ENCODE measurements around the gene SLC45A3. TPM values are rescaled to one million over a fixed set of nuclear protein-coding genes. Genes with fewer than 3 reads are reported as not detected.

Gene SLC45A3
- total and polyA plus RNA-seq, 4 donors = 5.3 to 9.9 (median 5.7) TPM

DNA sequence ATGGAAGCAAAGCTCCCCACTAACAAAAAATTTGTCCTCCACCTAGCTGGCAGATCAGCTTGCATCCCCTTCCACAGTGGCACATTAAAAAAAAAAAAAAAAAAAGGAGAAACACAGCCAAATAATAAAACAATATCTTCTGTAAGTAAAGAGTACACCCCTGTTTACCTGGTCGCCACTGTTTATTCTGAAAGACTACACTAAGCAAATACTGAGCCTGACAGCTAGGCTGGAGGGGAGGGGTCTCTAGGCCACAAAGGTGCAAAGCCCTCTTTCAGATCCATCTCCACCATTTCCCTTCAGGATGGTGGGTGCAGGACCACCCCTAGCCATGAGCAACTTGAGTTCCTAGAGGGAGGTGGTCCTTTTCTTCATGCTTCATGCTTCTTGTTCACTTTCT lies 22.8 kb upstream of the SLC45A3 start:
- Histone ChIP-seq H3K27ac (ENCODE audit: low read depth in 1 of 2, low read length in 2 of 2) (peak overlapping the region; percentile 1 to 36), H3K4me1 (ENCODE audit: control insufficient read depth in 4 of 4, insufficient read depth in 4 of 4, low read length in 3 of 4) (peaks cover 8 to 39% (median 17%) of the 10 kb centered on the region in 4 donors)
- DNase-seq (ENCODE audit: low spot score) = no peak

GRCh38 chr1:205701891-205702290 lies 21.6 kb upstream of the SLC45A3 start:
- no peak overlapping the region for H3K27ac ChIP-seq (ENCODE audit: low read depth in 1 of 2, low read length in 2 of 2)
- no peaks in the 10 kb centered on the region for H3K27me3 ChIP-seq (ENCODE audit: control insufficient read depth in 4 of 4, insufficient read depth in 4 of 4, low read length in 3 of 4)
- no peak overlapping the region for H3K4me3 ChIP-seq (ENCODE audit: low read depth in 1 of 3, low read length in 3 of 3)
- no peak for DNase-seq (ENCODE audit: low spot score)
- WGBS = 97% methylated on average over 4 of the region's 4 CpGs
- no peaks in the 10 kb centered on the region for H3K36me3 ChIP-seq (ENCODE audit: control insufficient read depth in 4 of 4, insufficient read depth in 3 of 4, low read depth in 1 of 4, low read length in 3 of 4)
- TF ChIP-seq SP1 (IDR thresholded peaks at IDR 0.05) (no peak), FOXA1 (IDR thresholded peaks at IDR 0.05) (no peak), HNF4A (conservative IDR thresholded peaks at IDR 0.05) (no peak), RAD21 (IDR thresholded peaks at IDR 0.05) (no peak), JUND (IDR thresholded peaks at IDR 0.05) (no peak), FOXA2 (IDR thresholded peaks at IDR 0.05) (no peak), MAX (IDR thresholded peaks at IDR 0.05) (no peak), HNF4G (IDR thresholded peaks at IDR 0.05) (no peak), YY1 (IDR thresholded peaks at IDR 0.05) (no peak), NR2F2 (IDR thresholded peaks at IDR 0.05) (no peak), EGR1 (IDR thresholded peaks at IDR 0.05; ENCODE audit: low read depth in 2 of 2) (no peak), RXRA (IDR thresholded peaks at IDR 0.05) (no peak), TAF1 (conservative IDR thresholded peaks at IDR 0.05) (no peak), GABPA (IDR thresholded peaks at IDR 0.05 in 1 of 2, conservative IDR thresholded peaks at IDR 0.05 in 1 of 2) (no peak)
- TF ChIP-seq, protein P1, sequence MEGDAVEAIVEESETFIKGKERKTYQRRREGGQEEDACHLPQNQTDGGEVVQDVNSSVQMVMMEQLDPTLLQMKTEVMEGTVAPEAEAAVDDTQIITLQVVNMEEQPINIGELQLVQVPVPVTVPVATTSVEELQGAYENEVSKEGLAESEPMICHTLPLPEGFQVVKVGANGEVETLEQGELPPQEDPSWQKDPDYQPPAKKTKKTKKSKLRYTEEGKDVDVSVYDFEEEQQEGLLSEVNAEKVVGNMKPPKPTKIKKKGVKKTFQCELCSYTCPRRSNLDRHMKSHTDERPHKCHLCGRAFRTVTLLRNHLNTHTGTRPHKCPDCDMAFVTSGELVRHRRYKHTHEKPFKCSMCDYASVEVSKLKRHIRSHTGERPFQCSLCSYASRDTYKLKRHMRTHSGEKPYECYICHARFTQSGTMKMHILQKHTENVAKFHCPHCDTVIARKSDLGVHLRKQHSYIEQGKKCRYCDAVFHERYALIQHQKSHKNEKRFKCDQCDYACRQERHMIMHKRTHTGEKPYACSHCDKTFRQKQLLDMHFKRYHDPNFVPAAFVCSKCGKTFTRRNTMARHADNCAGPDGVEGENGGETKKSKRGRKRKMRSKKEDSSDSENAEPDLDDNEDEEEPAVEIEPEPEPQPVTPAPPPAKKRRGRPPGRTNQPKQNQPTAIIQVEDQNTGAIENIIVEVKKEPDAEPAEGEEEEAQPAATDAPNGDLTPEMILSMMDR (IDR thresholded peaks at IDR 0.05; ENCODE audit: low read depth, low read length, missing input control) = no peak
- TF ChIP-seq, protein P2, sequence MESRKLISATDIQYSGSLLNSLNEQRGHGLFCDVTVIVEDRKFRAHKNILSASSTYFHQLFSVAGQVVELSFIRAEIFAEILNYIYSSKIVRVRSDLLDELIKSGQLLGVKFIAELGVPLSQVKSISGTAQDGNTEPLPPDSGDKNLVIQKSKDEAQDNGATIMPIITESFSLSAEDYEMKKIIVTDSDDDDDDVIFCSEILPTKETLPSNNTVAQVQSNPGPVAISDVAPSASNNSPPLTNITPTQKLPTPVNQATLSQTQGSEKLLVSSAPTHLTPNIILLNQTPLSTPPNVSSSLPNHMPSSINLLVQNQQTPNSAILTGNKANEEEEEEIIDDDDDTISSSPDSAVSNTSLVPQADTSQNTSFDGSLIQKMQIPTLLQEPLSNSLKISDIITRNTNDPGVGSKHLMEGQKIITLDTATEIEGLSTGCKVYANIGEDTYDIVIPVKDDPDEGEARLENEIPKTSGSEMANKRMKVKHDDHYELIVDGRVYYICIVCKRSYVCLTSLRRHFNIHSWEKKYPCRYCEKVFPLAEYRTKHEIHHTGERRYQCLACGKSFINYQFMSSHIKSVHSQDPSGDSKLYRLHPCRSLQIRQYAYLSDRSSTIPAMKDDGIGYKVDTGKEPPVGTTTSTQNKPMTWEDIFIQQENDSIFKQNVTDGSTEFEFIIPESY (IDR thresholded peaks at IDR 0.05) = no peak
- TF ChIP-seq, protein P3, sequence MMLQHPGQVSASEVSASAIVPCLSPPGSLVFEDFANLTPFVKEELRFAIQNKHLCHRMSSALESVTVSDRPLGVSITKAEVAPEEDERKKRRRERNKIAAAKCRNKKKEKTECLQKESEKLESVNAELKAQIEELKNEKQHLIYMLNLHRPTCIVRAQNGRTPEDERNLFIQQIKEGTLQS (IDR thresholded peaks at IDR 0.05) = no peak
- no peak overlapping the region for H3K9ac ChIP-seq (ENCODE audit: low read depth in 1 of 2, low read length in 2 of 2)
- H3K4me1 ChIP-seq (ENCODE audit: control insufficient read depth in 4 of 4, insufficient read depth in 4 of 4, low read length in 3 of 4) = peaks cover 9 to 36% (median 17%) of the 10 kb centered on the region in 4 donors
- no peaks in the 10 kb centered on the region for H3K9me3 ChIP-seq (ENCODE audit: control insufficient read depth in 4 of 4, low read length in 3 of 4)

More for the DNA sequence above, 22.8 kb upstream of the SLC45A3 start:
- WGBS = 46% methylated on average over 1 of the region's 1 CpG
- H3K4me3 ChIP-seq (ENCODE audit: low read depth in 1 of 3, low read length in 3 of 3) = no peak overlapping the region
- H3K9ac ChIP-seq (ENCODE audit: low read depth in 1 of 2, low read length in 2 of 2) = no peak overlapping the region
- H3K36me3 ChIP-seq (ENCODE audit: control insufficient read depth in 4 of 4, insufficient read depth in 3 of 4, low read depth in 1 of 4, low read length in 3 of 4) = no peaks in the 10 kb centered on the region
- H3K27me3 ChIP-seq (ENCODE audit: control insufficient read depth in 4 of 4, insufficient read depth in 4 of 4, low read length in 3 of 4) = no peaks in the 10 kb centered on the region
- H3K9me3 ChIP-seq (ENCODE audit: control insufficient read depth in 4 of 4, low read length in 3 of 4) = no peaks in the 10 kb centered on the region
- TF ChIP-seq FOXA2 (IDR thresholded peaks at IDR 0.05) = peak; percentile 11
- TF ChIP-seq, protein P3 (IDR thresholded peaks at IDR 0.05) = no peak
- TF ChIP-seq MAX (IDR thresholded peaks at IDR 0.05) = no peak
- TF ChIP-seq SP1 (IDR thresholded peaks at IDR 0.05) = no peak
- TF ChIP-seq REST (IDR thresholded peaks at IDR 0.05) = no peak

All from liver (tissue), 9 donors.